GM12878 (cell line): ENCODE data around the gene ZNF215.

Experiments
- E4F1 ChIP-seq: fragments of 450-650 bp; IDR thresholded peaks from 2 replicates; pipeline ENCODE4 v1.6.1; 2018; ENCODE audit warnings: borderline replicate concordance, mild to moderate bottlenecking; ENCODE audit not compliant: partially characterized antibody
- EP300 ChIP-seq, 2 experiments: fragments of 150-350 bp in 1 of 2; IDR thresholded peaks; 2 replicates each; pipeline ENCODE4 v1.6.1; 2011 to 2012; ENCODE audit warnings: low read depth in 2 of 2, low read length in 2 of 2, borderline replicate concordance in 1 of 2, improper control_type of control experiment in 1 of 2, inconsistent platforms in 1 of 2; ENCODE audit not compliant: control insufficient read depth in 1 of 2
- GABPA ChIP-seq: IDR thresholded peaks from 2 replicates; pipeline ENCODE4 v1.6.1; 2014; ENCODE audit warnings: antibody characterized with exemption, low read depth, mild to moderate bottlenecking, inconsistent platforms
- TBL1XR1 ChIP-seq: IDR thresholded peaks from 2 replicates; pipeline ENCODE4 v1.6.1; 2012; ENCODE audit warnings: low read depth, low read length, improper control_type of control experiment
- ZNF274 ChIP-seq: IDR thresholded peaks from one replicate; pipeline ENCODE4 v1.8.0; 2011; ENCODE audit not compliant: insufficient read length, insufficient read depth
- TF ChIP-seq, protein P1 (sequence below), 3 experiments: IDR thresholded peaks in 2 of 3; conservative IDR thresholded peaks in 1 of 3; 2 replicates each; pipeline ENCODE4 v1.5.1; 2011; ENCODE audit warnings: low read depth in 3 of 3, low read length in 3 of 3, mild to moderate bottlenecking in 3 of 3, control low read depth in 2 of 3, moderate library complexity in 2 of 3, inconsistent platforms in 1 of 3, mixed read lengths in 1 of 3; ENCODE audit not compliant: control insufficient read depth in 2 of 3, insufficient read depth in 1 of 3; ENCODE audit errors: extremely low read depth in 1 of 3
- TF ChIP-seq, protein P2 (sequence below): IDR thresholded peaks from 2 replicates; pipeline ENCODE4 v1.6.1; 2011; ENCODE audit warnings: mild to moderate bottlenecking, low read depth, low read length, moderate library complexity; ENCODE audit not compliant: insufficient replicate concordance
- TF ChIP-seq, protein P3 (sequence below): IDR thresholded peaks from 2 replicates; pipeline ENCODE4 v1.6.1; 2011; ENCODE audit warnings: low read depth, low read length, improper control_type of control experiment, borderline replicate concordance

DNA sequence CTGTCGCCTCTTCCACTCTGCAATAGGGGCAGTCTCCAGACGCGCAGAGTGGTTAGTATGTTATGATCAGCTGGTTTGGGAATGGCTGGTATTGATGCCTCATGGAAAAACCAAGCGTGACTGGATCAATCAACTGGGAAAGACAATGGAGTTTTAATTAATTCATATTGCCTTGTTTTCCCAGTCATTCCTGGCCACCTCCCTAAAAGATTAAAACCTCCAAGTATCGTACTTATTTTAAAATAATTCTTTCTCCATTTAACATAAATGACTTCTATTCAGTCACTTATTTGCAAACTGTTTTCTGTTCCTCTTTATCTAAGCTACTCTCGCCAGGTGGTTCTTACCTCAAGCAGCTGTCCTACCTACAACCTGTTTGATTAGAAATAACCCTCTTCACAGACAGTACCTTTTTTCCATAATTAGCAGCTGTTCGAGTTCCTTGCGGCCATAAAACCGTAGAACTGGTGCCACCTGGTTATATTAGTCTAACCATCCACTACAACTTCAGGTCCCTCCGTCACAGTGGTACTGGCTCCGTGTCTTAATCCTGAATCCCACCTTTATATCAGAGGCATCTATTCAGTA lies 898 bp downstream of the ZNF215 start:
- TF ChIP-seq, protein P1, sequence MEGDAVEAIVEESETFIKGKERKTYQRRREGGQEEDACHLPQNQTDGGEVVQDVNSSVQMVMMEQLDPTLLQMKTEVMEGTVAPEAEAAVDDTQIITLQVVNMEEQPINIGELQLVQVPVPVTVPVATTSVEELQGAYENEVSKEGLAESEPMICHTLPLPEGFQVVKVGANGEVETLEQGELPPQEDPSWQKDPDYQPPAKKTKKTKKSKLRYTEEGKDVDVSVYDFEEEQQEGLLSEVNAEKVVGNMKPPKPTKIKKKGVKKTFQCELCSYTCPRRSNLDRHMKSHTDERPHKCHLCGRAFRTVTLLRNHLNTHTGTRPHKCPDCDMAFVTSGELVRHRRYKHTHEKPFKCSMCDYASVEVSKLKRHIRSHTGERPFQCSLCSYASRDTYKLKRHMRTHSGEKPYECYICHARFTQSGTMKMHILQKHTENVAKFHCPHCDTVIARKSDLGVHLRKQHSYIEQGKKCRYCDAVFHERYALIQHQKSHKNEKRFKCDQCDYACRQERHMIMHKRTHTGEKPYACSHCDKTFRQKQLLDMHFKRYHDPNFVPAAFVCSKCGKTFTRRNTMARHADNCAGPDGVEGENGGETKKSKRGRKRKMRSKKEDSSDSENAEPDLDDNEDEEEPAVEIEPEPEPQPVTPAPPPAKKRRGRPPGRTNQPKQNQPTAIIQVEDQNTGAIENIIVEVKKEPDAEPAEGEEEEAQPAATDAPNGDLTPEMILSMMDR (IDR thresholded peaks at IDR 0.05 in 2 of 3, conservative IDR thresholded peaks at IDR 0.05 in 1 of 3; ENCODE audit: control insufficient read depth in 2 of 3, extremely low read depth in 1 of 3, insufficient read depth in 1 of 3, low read depth in 3 of 3, low read length in 3 of 3): no peak
- TF ChIP-seq ZNF274 (no peak), GABPA (no peak), TBL1XR1 (no peak), EP300 (IDR thresholded peaks at IDR 0.05; ENCODE audit: borderline replicate concordance in 1 of 2, control insufficient read depth in 1 of 2, low read depth in 2 of 2, low read length in 2 of 2) (no peak), E4F1 (no peak)
- TF ChIP-seq, protein P2, sequence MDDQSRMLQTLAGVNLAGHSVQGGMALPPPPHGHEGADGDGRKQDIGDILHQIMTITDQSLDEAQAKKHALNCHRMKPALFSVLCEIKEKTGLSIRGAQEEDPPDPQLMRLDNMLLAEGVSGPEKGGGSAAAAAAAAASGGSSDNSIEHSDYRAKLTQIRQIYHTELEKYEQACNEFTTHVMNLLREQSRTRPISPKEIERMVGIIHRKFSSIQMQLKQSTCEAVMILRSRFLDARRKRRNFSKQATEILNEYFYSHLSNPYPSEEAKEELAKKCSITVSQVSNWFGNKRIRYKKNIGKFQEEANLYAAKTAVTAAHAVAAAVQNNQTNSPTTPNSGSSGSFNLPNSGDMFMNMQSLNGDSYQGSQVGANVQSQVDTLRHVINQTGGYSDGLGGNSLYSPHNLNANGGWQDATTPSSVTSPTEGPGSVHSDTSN: no peak
- TF ChIP-seq, protein P3, sequence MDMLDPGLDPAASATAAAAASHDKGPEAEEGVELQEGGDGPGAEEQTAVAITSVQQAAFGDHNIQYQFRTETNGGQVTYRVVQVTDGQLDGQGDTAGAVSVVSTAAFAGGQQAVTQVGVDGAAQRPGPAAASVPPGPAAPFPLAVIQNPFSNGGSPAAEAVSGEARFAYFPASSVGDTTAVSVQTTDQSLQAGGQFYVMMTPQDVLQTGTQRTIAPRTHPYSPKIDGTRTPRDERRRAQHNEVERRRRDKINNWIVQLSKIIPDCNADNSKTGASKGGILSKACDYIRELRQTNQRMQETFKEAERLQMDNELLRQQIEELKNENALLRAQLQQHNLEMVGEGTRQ: no peak
